ENCODE measurements around the gene ARMH3. TPM values are rescaled to one million over a fixed set of nuclear protein-coding genes. Genes with fewer than 3 reads are reported as not detected.

The ARMH3 gene
- polyA plus RNA-seq, 6 donors from 2014 or later: 29.9 to 56.9 (median 46.8) TPM

GRCh38 chr10:101831169-101831811 lies 224.7 kb downstream of the ARMH3 start:
- H3K27me3 Mint-ChIP-seq: no peaks in the 10 kb centered on the region
- H3K4me3 Mint-ChIP-seq: peak overlapping the region; percentile 84 to 96 (median 92)
- ATAC-seq (ENCODE audit: low read depth in 2 of 2) (no peak), DNase-seq (no peak)
- H3K36me3 Mint-ChIP-seq: peaks cover 0 to 1% of the 10 kb centered on the region in 2 donors
- peaks cover 54 to 67% (median 56%) of the 10 kb centered on the region in 3 donors for H3K4me1 Mint-ChIP-seq
- peak overlapping the region; percentile 97 to 100 (median 98) for H3K27ac Mint-ChIP-seq
- peaks cover 0 to 1% (median 0%) of the 10 kb centered on the region in 7 donors for H3K9me3 Mint-ChIP-seq

GRCh38 chr10:101830322-101831168 lies 225.4 kb downstream of the ARMH3 start:
- peak; percentile 95 for DNase-seq
- no peaks in the 10 kb centered on the region for H3K27me3 Mint-ChIP-seq
- peak overlapping the region; percentile 84 to 96 (median 92) for H3K4me3 Mint-ChIP-seq
- ATAC-seq (ENCODE audit: low read depth in 2 of 2): peak; percentile 74 to 75
- H3K36me3 Mint-ChIP-seq: peaks cover 0 to 6% of the 10 kb centered on the region in 2 donors
- H3K9me3 Mint-ChIP-seq: peaks cover 0 to 1% (median 0%) of the 10 kb centered on the region in 7 donors
- peak overlapping the region; percentile 97 to 100 (median 98) for H3K27ac Mint-ChIP-seq
- H3K4me1 Mint-ChIP-seq: peaks cover 49 to 62% (median 50%) of the 10 kb centered on the region in 3 donors

GRCh38 chr10:101829561-101830315 lies 226.2 kb downstream of the ARMH3 start:
- peak overlapping the region; percentile 84 to 96 (median 92) for H3K4me3 Mint-ChIP-seq

GRCh38 chr10:101828766-101829551 lies 227.0 kb downstream of the ARMH3 start:
- ATAC-seq (ENCODE audit: low read depth in 2 of 2) (no peak), DNase-seq (no peak)
- H3K9me3 Mint-ChIP-seq: peaks cover 0 to 1% (median 0%) of the 10 kb centered on the region in 7 donors
- H3K27me3 Mint-ChIP-seq: no peaks in the 10 kb centered on the region
- peaks cover 37 to 51% (median 39%) of the 10 kb centered on the region in 3 donors for H3K4me1 Mint-ChIP-seq
- H3K36me3 Mint-ChIP-seq: peaks cover 0 to 11% of the 10 kb centered on the region in 2 donors
- H3K27ac Mint-ChIP-seq: peak overlapping the region in 2 of 6 donors; percentile 56 to 72
- peak overlapping the region in 5 of 8 donors; percentile 30 to 95 (median 80) for H3K4me3 Mint-ChIP-seq

More at GRCh38 chr10:101829561-101830315, 226.2 kb downstream of the ARMH3 start:
- H3K4me1 Mint-ChIP-seq: peaks cover 44 to 57% (median 45%) of the 10 kb centered on the region in 3 donors
- peaks cover 0 to 10% of the 10 kb centered on the region in 2 donors for H3K36me3 Mint-ChIP-seq
- peak; percentile 87 for DNase-seq
- H3K27ac Mint-ChIP-seq: peak overlapping the region; percentile 97 to 100 (median 98)
- peak; percentile 60 to 62 for ATAC-seq (ENCODE audit: low read depth in 2 of 2)
- H3K9me3 Mint-ChIP-seq: peaks cover 0 to 1% (median 0%) of the 10 kb centered on the region in 7 donors
- no peaks in the 10 kb centered on the region for H3K27me3 Mint-ChIP-seq

- no peak for DNase-seq
- peak overlapping the region in 3 of 8 donors; percentile 53 to 80 (median 66) for H3K4me3 Mint-ChIP-seq
Measured at GRCh38 chr10:101827919-101828600, 227.9 kb downstream of the ARMH3 start.

DNA sequence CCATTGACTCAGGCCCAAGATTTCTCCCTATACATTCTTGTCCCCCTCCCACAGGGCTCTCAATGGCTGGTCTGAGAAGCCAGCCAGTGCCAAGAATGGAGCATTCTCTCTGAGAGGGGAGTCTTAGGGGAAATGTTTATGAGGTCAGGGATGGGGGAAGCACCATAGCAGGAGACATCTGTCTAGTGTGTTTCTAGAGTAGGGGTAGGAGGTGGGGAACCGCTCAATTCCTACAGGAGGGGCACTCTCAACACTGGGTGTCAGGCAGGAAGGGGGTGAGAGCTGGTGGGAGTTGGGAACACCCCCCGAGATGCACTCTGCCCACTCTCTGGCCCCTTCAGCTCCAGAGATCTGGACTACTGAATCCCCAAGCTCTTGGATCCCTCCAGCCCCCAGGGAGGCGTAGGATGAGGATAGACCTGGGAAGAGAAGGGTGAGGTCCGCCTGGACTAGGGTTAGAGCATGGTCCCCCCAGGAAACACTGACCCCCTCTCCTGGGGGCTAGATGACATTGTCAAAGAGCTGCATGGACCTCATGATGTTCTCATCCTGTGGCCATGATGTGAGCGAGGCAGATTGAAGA lies 229.0 kb downstream of the ARMH3 start:
- H3K9me3 Mint-ChIP-seq: peaks cover 0 to 1% (median 0%) of the 10 kb centered on the region in 7 donors
- DNase-seq: no peak
- peaks cover 23 to 36% (median 24%) of the 10 kb centered on the region in 3 donors for H3K4me1 Mint-ChIP-seq
- peaks cover 0 to 16% of the 10 kb centered on the region in 2 donors for H3K36me3 Mint-ChIP-seq
- H3K27ac Mint-ChIP-seq: peak overlapping the region in 1 of 6 donors; percentile 61
- peak overlapping the region in 2 of 8 donors; percentile 51 to 53 for H3K4me3 Mint-ChIP-seq
- ATAC-seq (ENCODE audit: low read depth in 2 of 2): no peak
- H3K27me3 Mint-ChIP-seq: no peaks in the 10 kb centered on the region

More at GRCh38 chr10:101827919-101828600, 227.9 kb downstream of the ARMH3 start:
- Mint-ChIP-seq H3K27ac (peak overlapping the region in 4 of 6 donors; percentile 12 to 77 (median 49)), H3K27me3 (no peaks in the 10 kb centered on the region), H3K4me1 (peaks cover 29 to 42% (median 30%) of the 10 kb centered on the region in 3 donors), H3K9me3 (peaks cover 0 to 1% (median 0%) of the 10 kb centered on the region in 7 donors), H3K36me3 (peaks cover 0 to 11% of the 10 kb centered on the region in 2 donors)
- ATAC-seq (ENCODE audit: low read depth in 2 of 2): no peak

DNA sequence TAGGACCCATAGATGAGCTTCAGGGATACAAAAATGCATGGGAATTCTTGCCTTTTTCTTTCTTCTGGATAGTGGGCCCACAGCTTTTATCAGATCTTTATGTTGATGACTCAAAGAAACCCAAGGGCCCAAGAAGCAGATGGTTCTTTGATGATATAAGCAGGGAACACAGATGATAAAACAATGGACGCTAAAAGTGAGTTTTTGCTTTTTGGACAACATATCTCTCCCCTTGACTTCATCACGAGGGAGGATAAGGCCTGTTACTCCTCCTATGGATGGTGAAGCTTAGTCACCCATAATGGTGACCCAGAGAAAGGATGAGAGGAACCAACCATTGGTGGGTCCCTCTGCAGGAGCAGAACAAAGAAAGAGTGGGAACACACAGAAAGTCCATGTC lies 231.2 kb downstream of the ARMH3 start:
- ATAC-seq (ENCODE audit: low read depth in 2 of 2) (no peak), DNase-seq (no peak)
- Mint-ChIP-seq H3K36me3 (peaks cover 0 to 16% of the 10 kb centered on the region in 2 donors), H3K9me3 (no peaks in the 10 kb centered on the region), H3K4me1 (peaks cover 1 to 18% (median 5%) of the 10 kb centered on the region in 3 donors), H3K27me3 (no peaks in the 10 kb centered on the region), H3K4me3 (peak overlapping the region in 1 of 8 donors; percentile 30), H3K27ac (no peak overlapping the region)

DNA sequence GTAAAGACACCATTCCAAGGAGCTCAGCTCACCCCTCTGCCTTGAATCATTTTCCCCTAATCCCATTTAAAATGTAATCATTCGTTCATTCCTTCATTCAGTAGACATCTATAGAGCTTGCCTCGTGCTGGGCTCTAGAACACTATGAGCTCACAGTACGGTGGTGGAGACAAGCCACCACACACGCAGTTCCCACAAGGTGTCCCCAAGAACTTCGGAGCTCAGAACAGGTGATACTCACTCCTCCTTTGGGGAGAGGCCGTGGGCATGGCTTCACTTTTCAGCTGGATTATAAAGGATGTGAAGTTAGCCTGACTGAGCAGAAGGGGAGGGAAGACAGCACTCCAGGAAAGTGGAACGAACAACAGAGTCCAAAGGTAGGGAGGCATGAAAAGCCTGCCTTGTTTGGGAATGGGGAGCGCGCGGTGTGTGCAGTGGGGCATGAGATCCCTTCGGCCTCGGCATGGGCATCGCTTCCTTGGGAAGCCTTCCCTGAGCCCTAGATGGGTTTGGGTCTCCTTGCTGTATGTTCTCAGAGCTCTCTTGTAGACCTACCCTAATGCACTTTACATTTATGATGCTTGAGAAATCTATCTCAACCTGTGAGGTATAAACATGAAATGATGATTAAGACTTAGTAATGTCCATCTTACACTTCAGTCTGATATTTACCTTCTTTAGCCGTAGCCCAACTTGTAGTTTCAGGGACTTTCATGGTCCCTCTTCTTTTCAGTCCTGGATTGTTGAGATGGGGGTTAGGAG lies 236.9 kb downstream of the ARMH3 start:
- Mint-ChIP-seq H3K9me3 (peaks cover 0 to 2% (median 0%) of the 10 kb centered on the region in 7 donors), H3K27ac (peak overlapping the region; percentile 97 to 99 (median 98)), H3K4me1 (peaks cover 31 to 39% (median 35%) of the 10 kb centered on the region in 3 donors), H3K4me3 (peak overlapping the region; percentile 95 to 100 (median 98)), H3K36me3 (peaks cover 5 to 9% of the 10 kb centered on the region in 2 donors), H3K27me3 (no peaks in the 10 kb centered on the region)
- DNase-seq (no peak), ATAC-seq (ENCODE audit: low read depth in 2 of 2) (peak; percentile 4 to 5)

DNA sequence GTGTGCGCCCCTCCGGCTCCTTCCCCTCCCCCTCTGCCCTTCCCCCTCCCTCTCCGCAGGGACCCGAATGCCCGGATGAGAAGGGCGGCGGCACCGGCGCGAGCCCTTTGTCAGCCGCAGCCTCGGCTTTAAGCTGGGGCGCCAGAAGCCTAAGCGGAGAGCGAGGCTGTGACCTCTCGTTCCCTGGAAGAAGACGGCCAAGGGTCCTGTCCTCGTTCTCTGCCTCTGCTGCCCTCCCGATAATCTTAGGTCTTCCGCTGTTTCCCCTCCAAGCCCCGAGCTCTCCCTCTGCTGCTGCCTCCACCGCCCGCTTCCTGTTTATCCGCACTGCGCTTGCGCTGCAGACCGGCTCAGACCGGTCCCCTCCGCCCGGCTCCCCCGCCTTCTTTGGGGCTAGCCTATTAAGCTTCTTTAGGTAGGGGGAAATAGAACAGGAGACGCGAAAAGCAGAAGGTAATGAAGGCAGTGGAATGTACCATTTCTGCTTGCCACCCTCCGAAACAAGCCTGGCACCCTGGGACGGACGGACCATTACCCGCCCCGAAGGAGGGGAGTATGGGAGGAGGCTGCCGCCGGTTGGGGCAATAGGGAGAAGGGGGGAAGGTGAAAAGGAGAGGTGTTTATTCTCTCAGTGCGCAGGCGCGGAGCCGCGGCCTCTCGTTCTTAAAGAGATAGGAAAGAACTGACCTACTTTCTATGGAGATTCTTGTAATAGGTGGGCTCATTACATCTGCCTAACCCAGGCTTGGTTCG lies 237.7 kb downstream of the ARMH3 start, which contains the start of gene OGA:
Gene OGA (minus strand): TSS at position 326 of the 753 bp plus-strand sequence. CDS start 422 bp downstream, outside the sequence.
- peak within 1 kb of the TSS; percentile 95 to 100 (median 98) for H3K4me3 Mint-ChIP-seq
- H3K27ac Mint-ChIP-seq: peak within 1 kb of the TSS; percentile 97 to 99 (median 98)
- H3K27me3 Mint-ChIP-seq: no peaks in the 10 kb centered on the region
- DNase-seq: peak; percentile 98
- ATAC-seq (ENCODE audit: low read depth in 2 of 2): peak; percentile 90
- H3K4me1 Mint-ChIP-seq: peaks cover 38 to 47% (median 39%) of the 10 kb centered on the region in 3 donors
- H3K36me3 Mint-ChIP-seq: peaks cover 5 to 9% of the 10 kb centered on the region in 2 donors
- H3K9me3 Mint-ChIP-seq: peaks cover 0 to 2% (median 0%) of the 10 kb centered on the region in 7 donors
